Measurements from ENCODE around the gene FLAD1.

The FLAD1 gene

DNA sequence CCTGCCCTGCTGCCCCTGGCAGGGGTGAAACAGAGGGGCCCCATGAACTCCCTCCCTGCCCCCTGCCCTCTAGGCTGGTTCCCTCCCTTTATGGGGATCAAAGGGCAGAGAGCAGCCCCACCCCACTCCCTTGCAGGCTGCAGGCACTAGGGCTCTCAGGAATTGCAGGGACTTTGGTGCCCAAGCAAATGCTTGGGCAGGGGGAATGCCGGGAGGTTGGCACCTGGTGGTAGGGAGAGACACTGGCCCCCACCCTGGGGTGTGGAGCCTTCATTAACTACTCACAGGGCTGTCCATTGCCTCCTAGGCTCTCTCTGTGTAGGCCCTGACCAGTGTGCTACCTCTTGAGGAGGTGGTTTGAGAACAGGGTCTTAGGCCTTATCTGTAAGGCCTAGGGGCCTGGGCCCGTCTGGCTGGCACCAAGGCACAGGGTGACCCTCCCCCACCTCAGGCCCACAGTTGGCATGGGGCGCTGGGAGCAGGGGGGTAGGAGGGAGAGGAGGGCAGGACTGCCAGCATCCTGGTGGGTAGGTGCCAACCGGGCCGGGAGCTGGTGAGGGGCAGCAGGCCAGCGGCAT, 24.2 kb downstream of the FLAD1 start:
- TF ChIP-seq CTCF (IDR thresholded peaks at IDR 0.05; ENCODE audit: low read depth, low read length) = no peak
- Histone ChIP-seq H3K27me3 (no peaks in the 10 kb centered on the region), H3K9me3 (no peaks in the 10 kb centered on the region), H3K4me1 (peaks cover 20% of the 10 kb centered on the region), H3K36me3 (no peaks in the 10 kb centered on the region), H3K4me3 (ENCODE audit: low read depth, low read length) (no peak overlapping the region)
- no peak for DNase-seq

DNA sequence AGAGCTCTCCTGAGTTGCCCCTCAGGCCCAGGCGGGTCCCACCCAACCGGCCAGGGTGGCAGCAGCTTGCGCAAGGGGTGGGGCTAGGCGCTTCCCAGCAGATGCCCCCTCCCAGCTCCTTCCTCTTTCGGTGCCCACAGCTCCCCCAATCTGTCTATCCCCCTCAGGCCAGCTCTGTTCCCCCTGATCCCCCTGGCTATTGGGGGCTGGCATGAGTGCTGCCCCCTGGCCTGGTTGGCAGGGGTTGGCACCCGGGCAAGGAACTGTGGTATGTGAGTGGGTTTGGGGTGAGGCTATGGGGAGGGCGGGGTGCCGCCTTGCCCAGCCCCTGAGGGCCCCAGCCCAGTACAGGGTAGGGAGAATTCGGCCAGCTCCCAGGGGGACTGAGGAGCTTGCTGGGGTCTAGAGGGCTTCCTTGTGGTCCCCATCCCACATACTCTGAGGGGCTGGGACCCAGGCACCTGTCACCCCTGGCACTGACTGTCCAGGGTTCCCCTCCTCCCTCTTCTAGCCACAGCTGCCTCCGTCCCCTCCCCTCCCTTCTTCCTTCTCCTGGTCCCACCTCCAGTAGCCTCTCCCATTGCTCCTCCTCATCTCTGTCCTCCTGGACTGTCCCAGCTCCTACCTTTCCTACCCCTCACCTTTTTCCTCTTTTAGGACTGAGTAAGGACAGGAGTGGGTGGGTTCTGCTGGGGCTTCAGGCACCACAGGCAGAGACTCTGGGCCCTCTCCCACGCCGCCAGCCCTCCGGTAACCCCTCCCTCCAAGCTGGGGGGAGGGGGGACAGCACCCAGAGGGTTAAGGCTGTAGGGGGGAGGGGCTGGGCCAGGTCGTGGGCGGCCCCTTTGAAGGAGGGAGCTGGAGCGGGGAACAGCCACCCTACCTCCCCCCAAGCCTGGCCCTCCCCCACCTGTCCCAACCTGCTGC, 25.1 kb downstream of the FLAD1 start:
- no peak for TF ChIP-seq CTCF (IDR thresholded peaks at IDR 0.05; ENCODE audit: low read depth, low read length)
- no peak for DNase-seq
- H3K9me3 ChIP-seq = no peaks in the 10 kb centered on the region
- no peaks in the 10 kb centered on the region for H3K36me3 ChIP-seq
- H3K27me3 ChIP-seq = no peaks in the 10 kb centered on the region
- peaks cover 28% of the 10 kb centered on the region for H3K4me1 ChIP-seq
- H3K4me3 ChIP-seq (ENCODE audit: low read depth, low read length) = no peak overlapping the region

DNA sequence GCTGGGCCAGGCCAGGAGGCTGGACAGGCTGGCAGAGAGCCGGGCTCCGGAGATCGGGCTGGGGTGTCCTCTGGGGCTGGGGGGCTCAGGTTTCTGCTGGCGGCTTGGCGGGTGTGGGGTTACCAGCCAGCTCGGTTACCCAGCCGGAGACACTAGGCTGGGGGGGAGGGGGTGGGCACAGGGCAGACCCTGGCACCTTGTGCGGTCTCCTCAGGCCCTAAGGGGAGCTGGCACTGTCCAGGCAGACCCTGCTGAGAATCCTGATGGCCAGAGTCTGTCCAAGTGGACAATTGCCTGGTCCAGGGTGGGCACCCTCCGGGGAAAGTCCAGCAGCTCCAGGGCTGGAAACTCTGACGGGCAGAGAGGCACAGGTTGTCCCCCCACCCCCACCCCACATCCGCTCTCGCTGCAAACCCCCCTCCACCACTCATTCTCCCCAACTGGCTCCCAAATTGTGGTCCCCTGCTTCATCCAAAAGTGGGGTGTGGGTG, 26.1 kb downstream of the FLAD1 start:
- Histone ChIP-seq H3K4me1 (peaks cover 28% of the 10 kb centered on the region), H3K27me3 (no peaks in the 10 kb centered on the region), H3K4me3 (ENCODE audit: low read depth, low read length) (no peak overlapping the region), H3K9me3 (no peaks in the 10 kb centered on the region), H3K36me3 (no peaks in the 10 kb centered on the region)
- DNase-seq = no peak
- no peak for TF ChIP-seq CTCF (IDR thresholded peaks at IDR 0.05; ENCODE audit: low read depth, low read length)

- TF ChIP-seq CTCF (IDR thresholded peaks at IDR 0.05; ENCODE audit: low read depth, low read length) = no peak
- Histone ChIP-seq H3K36me3 (peaks cover 3% of the 10 kb centered on the region; the same call in 1 of the 2 replicates), H3K27me3 (no peaks in the 10 kb centered on the region), H3K4me3 (ENCODE audit: low read depth, low read length) (no peak overlapping the region), H3K4me1 (peaks cover 24% of the 10 kb centered on the region), H3K9me3 (no peaks in the 10 kb centered on the region)
- DNase-seq = no peak
These were observed 26.6 kb downstream of the FLAD1 start for GRCh38 chr1:155009742-155010141.

DNA sequence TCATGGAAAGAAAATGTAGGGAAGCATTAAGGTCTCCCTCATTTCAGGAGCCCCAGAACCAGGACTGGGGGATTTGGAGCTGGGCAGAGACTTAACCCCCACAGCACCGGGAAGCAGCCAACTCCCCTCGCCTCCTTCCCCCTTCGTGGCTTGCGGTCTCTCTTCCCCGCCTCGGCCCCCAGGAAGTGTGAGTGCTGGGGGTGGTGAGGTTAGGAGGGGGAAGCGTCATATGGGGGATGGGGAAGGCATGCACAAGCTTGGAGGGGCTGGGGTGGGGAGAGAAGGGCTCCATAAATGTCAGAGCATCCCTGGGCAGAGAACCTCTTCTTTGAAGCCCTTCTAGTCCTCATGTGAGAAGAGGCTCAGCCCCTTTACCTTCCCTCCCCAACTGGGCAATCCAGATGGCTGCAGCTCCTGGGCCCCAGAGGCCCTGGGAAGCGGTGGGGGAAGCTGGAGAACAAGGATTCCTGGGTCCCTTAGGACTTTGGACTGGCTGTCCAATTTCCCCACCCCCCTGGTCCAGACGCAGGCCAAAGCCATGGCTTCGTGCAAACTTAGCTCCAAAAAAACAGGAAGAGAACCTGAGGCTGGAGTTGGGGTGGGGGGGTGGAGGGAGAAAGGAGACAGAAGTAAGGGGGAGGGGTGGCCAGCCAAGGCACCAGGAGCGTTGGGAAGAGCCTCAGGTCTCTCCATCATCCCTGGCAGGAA, 27.2 kb downstream of the FLAD1 start:
- Histone ChIP-seq H3K4me3 (ENCODE audit: low read depth, low read length) (no peak overlapping the region), H3K9me3 (no peaks in the 10 kb centered on the region), H3K36me3 (peaks cover 9% of the 10 kb centered on the region; the same call in 1 of the 2 replicates), H3K27me3 (no peaks in the 10 kb centered on the region), H3K4me1 (peaks cover 23% of the 10 kb centered on the region)
- DNase-seq = no peak
- TF ChIP-seq CTCF (IDR thresholded peaks at IDR 0.05; ENCODE audit: low read depth, low read length) = no peak

Data from BE2C (cell line).